AG09319 (cell line): ENCODE data around the gene ATXN1.

ENCODE experiments used
- DNase-seq: peaks from one replicate; pipeline ENCODE4 v3.0.0-alpha.2; 2010; ENCODE audit warnings: low read depth; ENCODE audit errors: extremely low read depth
- CTCF ChIP-seq: IDR thresholded peaks from 2 replicates; pipeline ENCODE4 v1.5.1; 2011; ENCODE audit warnings: low read depth, mild to moderate bottlenecking, inconsistent platforms, low read length, moderate library complexity

Gene ATXN1

GRCh38 chr6:16687045-16687444, 74.2 kb downstream of the ATXN1 start:
- no peak for TF ChIP-seq CTCF
- no peak for DNase-seq

GRCh38 chr6:16684896-16685554, 76.2 kb downstream of the ATXN1 start:
- no peak for DNase-seq
- TF ChIP-seq CTCF, result no peak

- TF ChIP-seq CTCF, result no peak
- no peak for DNase-seq
Measured at GRCh38 chr6:16684195-16684689, 77.0 kb downstream of the ATXN1 start.

GRCh38 chr6:16683641-16684194, 77.5 kb downstream of the ATXN1 start:
- no peak for DNase-seq
- no peak for TF ChIP-seq CTCF

- DNase-seq, result peak; percentile 59
- TF ChIP-seq CTCF, result no peak
Measured at GRCh38 chr6:16681260-16681873, 79.9 kb downstream of the ATXN1 start.

- TF ChIP-seq CTCF, result no peak
- no peak for DNase-seq
Measured at GRCh38 chr6:16679050-16679449, 82.2 kb downstream of the ATXN1 start.

- no peak for DNase-seq
- no peak for TF ChIP-seq CTCF
Measured at GRCh38 chr6:16677458-16677857, 83.8 kb downstream of the ATXN1 start.
